Breast epithelium (tissue), 4 donors: ENCODE results near the gene AGPAT3. TPM values are rescaled to one million over a fixed set of nuclear protein-coding genes. Genes with fewer than 3 reads are reported as not detected.
A peak's percentile ranks its signal among the peaks of the same experiment; 100 is the strongest.

Experiments
- DNase-seq, 2 donors: peaks; one replicate each; pipeline ENCODE4 v3.0.0-alpha.2; 2019; ENCODE audit warnings: low spot score in 2 of 2
- H3K27ac ChIP-seq, 2 donors: fragments of 200-600 bp; sonication (generic) in 1 of 2; one replicate each; pipeline ENCODE4 v1.5.1; 2016 to 2019; ENCODE audit warnings: mild to moderate bottlenecking in 1 of 2
- H3K27me3 ChIP-seq, 2 donors: fragments of 200-600 bp; sonication (generic) in 1 of 2; one replicate each; pipeline versions ENCODE4 v1.5.1 to v1.6.0; 2017 to 2019; ENCODE audit warnings: control low read depth in 1 of 2, mild to moderate bottlenecking in 1 of 2
- H3K36me3 ChIP-seq: fragments of 200-600 bp; one replicate; pipeline ENCODE4 v1.5.1; 2019
- H3K4me1 ChIP-seq, 2 donors: fragments of 200-600 bp; sonication (generic); one replicate each; pipeline ENCODE4 v1.5.1; 2016 to 2019; ENCODE audit warnings: control low read depth in 1 of 2
- H3K4me3 ChIP-seq, 3 donors: fragments of 200-600 bp; sonication (generic); 1 replicate in 2 of 3; 2 replicates in 1 of 3; pipeline ENCODE4 v1.5.1; 2016 to 2019; ENCODE audit warnings: mild to moderate bottlenecking in 3 of 3, moderate library complexity in 2 of 3
- H3K9me3 ChIP-seq, 2 donors: fragments of 200-600 bp; sonication (generic) in 1 of 2; one replicate each; pipeline ENCODE4 v1.5.1; 2016 to 2019; ENCODE audit warnings: control low read depth in 1 of 2
- POLR2A ChIP-seq: fragments of 450-650 bp; IDR thresholded peaks from one replicate; pipeline ENCODE4 v1.6.1; 2016; ENCODE audit warnings: antibody characterized with exemption, mild to moderate bottlenecking, moderate library complexity
- POLR2AphosphoS5 ChIP-seq, 3 donors: sonication (generic); formaldehyde crosslinking; IDR thresholded peaks; one replicate each; pipeline ENCODE4 v1.6.1; 2017; ENCODE audit warnings: antibody characterized with exemption in 3 of 3
- intact Hi-C: fragments of 100-400 bp; cut with DNase I; formaldehyde crosslinking; loops from one replicate; pipeline ENCODE4 v1.15.1; 2023; ENCODE audit warnings: low total_unique reads
- total RNA-seq, 3 donors: library from RNA; depleted of rRNA; stranded (reverse); fragments of >200 nt; gene quantifications; one replicate each; pipeline ENCODE4 v1.1.0, GENCODE V29; 2016
- TF ChIP-seq, protein P1 (sequence below), 3 donors: fragments of 450-650 bp; IDR thresholded peaks; one replicate each; pipeline ENCODE4 v1.5.1; 2016 to 2017; ENCODE audit warnings: antibody characterized with exemption in 3 of 3, mild to moderate bottlenecking in 3 of 3, moderate library complexity in 3 of 3

AGPAT3 gene
- total RNA-seq, 3 donors from 2014 or later, result 27.2 to 35.8 (median 28.2) TPM

DNA sequence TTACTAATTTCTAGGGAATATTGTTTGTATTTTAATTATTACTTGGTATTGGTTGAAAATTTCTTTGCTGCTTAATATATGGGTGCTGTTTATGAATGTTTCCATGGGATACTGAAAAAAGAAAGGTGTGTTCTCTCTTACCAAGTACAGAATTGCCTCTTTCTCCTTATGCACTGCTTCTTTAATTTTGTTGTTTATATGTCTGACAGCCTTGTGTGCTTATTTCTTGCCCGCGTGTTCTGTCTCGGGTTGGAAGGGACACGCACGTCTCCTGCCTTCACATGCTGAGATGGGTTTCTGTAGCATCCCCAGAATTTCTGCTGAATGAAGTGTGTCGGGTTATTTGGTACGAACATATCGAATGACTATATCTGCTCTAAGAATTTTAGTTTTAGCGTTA lies 51.1 kb downstream of the AGPAT3 start:
- Histone ChIP-seq H3K27ac (no peak overlapping the region), H3K36me3 (no peaks in the 10 kb centered on the region), H3K9me3 (peaks cover 0 to 6% of the 10 kb centered on the region in 2 donors), H3K27me3 (no peaks in the 10 kb centered on the region), H3K4me3 (no peak overlapping the region), H3K4me1 (no peaks in the 10 kb centered on the region)
- intact Hi-C loops, result no loop called here
- TF ChIP-seq POLR2A (no peak), POLR2AphosphoS5 (IDR thresholded peaks at IDR 0.05) (no peak)
- TF ChIP-seq, protein P1, sequence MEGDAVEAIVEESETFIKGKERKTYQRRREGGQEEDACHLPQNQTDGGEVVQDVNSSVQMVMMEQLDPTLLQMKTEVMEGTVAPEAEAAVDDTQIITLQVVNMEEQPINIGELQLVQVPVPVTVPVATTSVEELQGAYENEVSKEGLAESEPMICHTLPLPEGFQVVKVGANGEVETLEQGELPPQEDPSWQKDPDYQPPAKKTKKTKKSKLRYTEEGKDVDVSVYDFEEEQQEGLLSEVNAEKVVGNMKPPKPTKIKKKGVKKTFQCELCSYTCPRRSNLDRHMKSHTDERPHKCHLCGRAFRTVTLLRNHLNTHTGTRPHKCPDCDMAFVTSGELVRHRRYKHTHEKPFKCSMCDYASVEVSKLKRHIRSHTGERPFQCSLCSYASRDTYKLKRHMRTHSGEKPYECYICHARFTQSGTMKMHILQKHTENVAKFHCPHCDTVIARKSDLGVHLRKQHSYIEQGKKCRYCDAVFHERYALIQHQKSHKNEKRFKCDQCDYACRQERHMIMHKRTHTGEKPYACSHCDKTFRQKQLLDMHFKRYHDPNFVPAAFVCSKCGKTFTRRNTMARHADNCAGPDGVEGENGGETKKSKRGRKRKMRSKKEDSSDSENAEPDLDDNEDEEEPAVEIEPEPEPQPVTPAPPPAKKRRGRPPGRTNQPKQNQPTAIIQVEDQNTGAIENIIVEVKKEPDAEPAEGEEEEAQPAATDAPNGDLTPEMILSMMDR (IDR thresholded peaks at IDR 0.05), result no peak
- DNase-seq, result no peak

DNA sequence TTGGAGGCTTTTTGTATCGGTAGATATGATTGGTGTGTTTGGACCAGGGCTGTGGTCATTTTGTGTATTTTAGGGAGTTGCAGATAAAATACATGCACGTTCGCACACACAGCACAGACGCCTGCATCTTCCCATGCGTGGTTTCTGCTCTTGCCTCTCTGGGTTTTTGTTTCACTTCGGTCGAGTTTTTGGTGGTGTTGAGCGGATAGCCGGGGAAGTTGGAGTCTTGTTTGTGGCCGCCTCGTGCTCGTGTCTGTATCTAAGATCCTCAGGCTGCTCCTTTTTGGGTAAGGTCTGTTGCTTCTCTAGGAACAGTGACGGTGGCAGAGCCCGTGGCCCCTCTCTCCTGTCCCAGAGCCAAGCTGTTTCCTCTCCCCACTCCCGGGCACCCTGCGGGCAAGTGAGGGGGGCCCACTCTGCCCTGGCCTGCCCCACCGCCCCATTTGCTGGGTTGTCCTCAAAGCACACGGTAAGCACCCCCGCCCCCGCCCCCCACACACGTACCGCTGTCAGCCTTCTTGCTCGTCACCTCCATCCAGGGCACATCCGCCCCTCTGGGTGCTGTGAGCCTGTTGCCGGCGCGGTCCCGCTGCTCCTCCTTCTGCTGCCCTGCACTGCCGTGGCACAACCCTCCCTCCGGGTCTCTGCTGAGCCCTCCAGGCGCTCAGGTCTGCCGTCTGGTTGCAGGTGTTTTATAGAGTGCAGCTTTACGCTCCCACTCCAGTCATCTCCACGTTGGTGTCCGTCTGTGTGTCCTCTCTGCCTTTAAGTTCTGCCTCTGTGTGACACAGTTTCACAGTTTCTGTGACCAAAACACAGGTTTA lies 51.9 kb downstream of the AGPAT3 start:
- Histone ChIP-seq H3K27me3 (no peaks in the 10 kb centered on the region), H3K36me3 (no peaks in the 10 kb centered on the region), H3K9me3 (peaks cover 0 to 6% of the 10 kb centered on the region in 2 donors), H3K4me1 (no peaks in the 10 kb centered on the region), H3K4me3 (peak overlapping the region; percentile 7 to 64 (median 46)), H3K27ac (no peak overlapping the region)
- TF ChIP-seq POLR2AphosphoS5 (IDR thresholded peaks at IDR 0.05) (no peak), POLR2A (no peak)
- TF ChIP-seq, protein P1 (IDR thresholded peaks at IDR 0.05), result no peak
- no peak for DNase-seq
- intact Hi-C loops, result no loop called here

DNA sequence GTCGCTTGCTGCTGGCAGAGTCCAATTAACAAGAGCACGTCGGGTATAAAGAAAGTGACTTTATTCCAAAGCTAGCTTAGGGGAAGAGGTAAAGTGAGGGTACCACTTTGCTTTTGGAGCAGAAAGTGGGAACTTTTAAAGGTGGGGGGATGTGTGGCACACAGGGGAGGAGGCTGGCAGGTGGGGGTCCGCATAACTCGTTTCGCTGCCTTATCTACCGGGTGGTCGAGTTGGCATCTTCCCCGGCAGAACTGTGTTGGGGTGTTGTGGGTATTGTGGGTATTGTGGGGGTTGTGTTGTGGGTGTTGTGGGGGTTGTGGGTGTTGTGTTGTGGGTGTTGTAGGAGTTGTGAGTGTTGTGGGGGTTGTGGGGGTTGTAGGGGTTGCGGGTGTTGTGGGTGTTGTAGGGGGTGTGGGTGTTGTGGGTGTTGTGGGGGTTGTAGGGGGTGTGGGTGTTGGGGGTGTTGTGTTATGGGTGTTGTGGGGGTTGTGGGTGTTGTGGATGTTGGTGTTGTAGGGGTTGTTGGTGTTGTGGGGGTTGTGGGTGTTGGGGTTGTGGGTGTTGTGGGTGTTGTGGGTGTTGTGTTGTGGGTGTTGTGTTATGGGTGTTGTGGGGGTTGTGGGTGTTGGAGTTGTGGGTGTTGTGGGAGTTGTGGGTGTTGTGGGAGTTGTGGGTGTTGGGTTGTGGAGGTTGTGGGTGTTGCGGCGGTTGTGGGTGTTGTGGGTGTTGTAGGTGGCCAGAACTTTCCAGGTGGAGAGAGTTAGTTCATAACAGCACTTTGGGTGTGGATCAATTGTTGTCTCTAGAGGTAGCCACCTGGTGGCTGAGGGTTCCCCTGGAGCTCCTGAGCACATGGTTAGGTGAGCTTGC lies 52.7 kb downstream of the AGPAT3 start:
- intact Hi-C loops, result no loop called here
- Histone ChIP-seq H3K36me3 (no peaks in the 10 kb centered on the region), H3K4me3 (peak overlapping the region in 2 of 3 donors; percentile 46 to 64), H3K4me1 (peaks cover 0 to 4% of the 10 kb centered on the region in 2 donors), H3K27ac (no peak overlapping the region), H3K27me3 (no peaks in the 10 kb centered on the region), H3K9me3 (peaks cover 0 to 2% of the 10 kb centered on the region in 2 donors)
- TF ChIP-seq POLR2A (no peak), POLR2AphosphoS5 (IDR thresholded peaks at IDR 0.05) (no peak)
- TF ChIP-seq, protein P1 (IDR thresholded peaks at IDR 0.05), result peak in 1 of 3 donors; percentile 10
- no peak for DNase-seq

DNA sequence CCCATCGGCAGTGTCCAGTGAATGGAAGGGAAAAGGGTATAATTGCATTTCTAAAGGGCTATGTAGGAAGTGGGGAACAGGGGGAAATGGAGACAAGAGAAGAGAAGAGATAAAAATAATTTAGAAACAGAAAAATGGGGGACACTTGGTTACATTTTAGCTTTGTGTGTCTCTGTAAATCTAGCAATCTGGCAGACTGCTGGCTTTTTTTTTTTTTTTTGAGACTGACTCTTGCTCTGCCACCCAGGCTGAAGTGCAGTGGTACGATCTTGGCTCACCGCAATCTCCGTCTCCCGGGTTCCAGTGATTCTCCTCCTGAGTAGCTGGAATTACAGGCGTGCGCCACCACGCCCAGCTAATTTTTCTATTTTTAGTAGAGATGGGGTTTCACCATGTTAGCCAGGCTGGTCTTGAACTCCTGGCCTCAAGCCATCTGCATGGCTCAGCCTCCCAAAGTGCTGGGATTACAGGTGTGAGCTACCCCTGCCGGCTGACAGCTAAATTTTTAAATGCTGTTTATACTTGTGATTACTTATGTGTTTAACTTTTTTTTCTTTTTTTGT lies 53.4 kb downstream of the AGPAT3 start:
- H3K9me3 ChIP-seq, result no peaks in the 10 kb centered on the region
- H3K4me3 ChIP-seq, result no peak overlapping the region
- H3K36me3 ChIP-seq, result no peaks in the 10 kb centered on the region
- DNase-seq, result no peak
- no peak for TF ChIP-seq POLR2A
- TF ChIP-seq POLR2AphosphoS5 (IDR thresholded peaks at IDR 0.05), result no peak
- TF ChIP-seq, protein P1 (IDR thresholded peaks at IDR 0.05), result no peak
- H3K4me1 ChIP-seq, result peaks cover 0 to 8% of the 10 kb centered on the region in 2 donors
- no peaks in the 10 kb centered on the region for H3K27me3 ChIP-seq
- intact Hi-C loops, result no loop called here
- H3K27ac ChIP-seq, result no peak overlapping the region
